Esophagus mucosa (tissue), 1 donor: ENCODE results near the gene TOMM6. TPM values are rescaled to one million over a fixed set of nuclear protein-coding genes. Genes with fewer than 3 reads are reported as not detected.
"Not testable (repeated sequence)": the region's sequence is repeated elsewhere in the genome, so short reads cannot be mapped to it uniquely, and the experiment has no call there.

Experiments
- ATAC-seq: fragments of 200-7000 bp; cut with Tn5 transposase; one replicate; pipeline ENCODE4 v1.9.1; 2020
- total RNA-seq: library from RNA; stranded (reverse); gene quantifications from one replicate; pipeline ENCODE4 v1.2.4, GENCODE V29; 2023
- donor health status: DM: yes; HTN: yes; CAD: no.

TOMM6 gene
- total RNA-seq, 1 donor from 2014 or later, result 189 TPM

- ATAC-seq, result not testable (repeated sequence)
These were observed 21.3 kb upstream of the TOMM6 start for GRCh38 chr6:41766043-41766664.

GRCh38 chr6:41767112-41767833 is 20.2 kb upstream of the TOMM6 start:
- peak; percentile 69 for ATAC-seq

- ATAC-seq, result no peak
These were observed 18.8 kb upstream of the TOMM6 start for GRCh38 chr6:41768545-41769308.

- ATAC-seq, result no peak
These were observed 18.1 kb upstream of the TOMM6 start for GRCh38 chr6:41769376-41769775.

GRCh38 chr6:41770381-41771057 is 17.0 kb upstream of the TOMM6 start:
- no peak for ATAC-seq

- ATAC-seq, result no peak
These were observed 16.2 kb upstream of the TOMM6 start for GRCh38 chr6:41771058-41771983.

GRCh38 chr6:41774841-41775240 is 12.7 kb upstream of the TOMM6 start:
- ATAC-seq, result no peak

GRCh38 chr6:41775293-41775882 is 12.1 kb upstream of the TOMM6 start:
- no peak for ATAC-seq

- no peak for ATAC-seq
These were observed 9.8 kb upstream of the TOMM6 start for GRCh38 chr6:41777551-41778285.

- ATAC-seq, result no peak
These were observed 8.6 kb upstream of the TOMM6 start for GRCh38 chr6:41778895-41779294.

GRCh38 chr6:41779336-41779735 is 8.2 kb upstream of the TOMM6 start:
- ATAC-seq, result no peak

GRCh38 chr6:41779788-41780550 is 7.5 kb upstream of the TOMM6 start, which contains the start of gene FRS3:
Gene FRS3, minus strand, starts transcription at chr6:41779900. Its CDS starts 2,913 bp downstream, at chr6:41776987.
- peak; percentile 91 for ATAC-seq

GRCh38 chr6:41780551-41781365 is 6.7 kb upstream of the TOMM6 start, which contains the start of gene PRICKLE4:
Gene PRICKLE4, plus strand, starts transcription at chr6:41780782. Its CDS starts 2,692 bp downstream, at chr6:41783474.
- ATAC-seq, result peak; percentile 12

- no peak for ATAC-seq
These were observed 6.1 kb upstream of the TOMM6 start for GRCh38 chr6:41781366-41781730.

GRCh38 chr6:41783106-41783780 is 4.3 kb upstream of the TOMM6 start:
- ATAC-seq, result no peak

GRCh38 chr6:41784581-41785171 is 2.8 kb upstream of the TOMM6 start:
- ATAC-seq, result peak; percentile 22

GRCh38 chr6:41785254-41785653 is 2.2 kb upstream of the TOMM6 start:
- ATAC-seq, result no peak
